Measurements from ENCODE around the gene MCC.

The MCC gene

DNA sequence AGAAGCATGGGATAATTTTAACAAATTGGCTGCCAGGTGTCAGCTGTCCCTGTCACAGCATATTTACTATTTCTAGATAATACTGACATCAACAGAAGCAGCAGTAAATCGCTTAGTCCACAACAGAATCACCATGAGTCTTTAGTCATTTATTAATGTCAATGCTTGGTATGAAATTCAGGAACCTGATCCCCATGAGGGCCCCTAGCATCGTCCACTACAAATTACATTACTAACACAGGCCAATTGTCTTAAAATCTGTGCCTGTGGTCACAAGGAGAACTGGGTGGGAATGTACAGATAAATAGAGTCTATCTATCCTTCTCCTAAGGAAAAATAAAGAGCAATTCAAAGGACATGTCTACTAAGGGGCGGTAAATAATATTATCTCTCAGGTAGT lies 129.6 kb downstream of the MCC start:
- no peak for DNase-seq

GRCh38 chr5:113357696-113358476 lies 130.4 kb downstream of the MCC start:
- DNase-seq, result no peak

DNA sequence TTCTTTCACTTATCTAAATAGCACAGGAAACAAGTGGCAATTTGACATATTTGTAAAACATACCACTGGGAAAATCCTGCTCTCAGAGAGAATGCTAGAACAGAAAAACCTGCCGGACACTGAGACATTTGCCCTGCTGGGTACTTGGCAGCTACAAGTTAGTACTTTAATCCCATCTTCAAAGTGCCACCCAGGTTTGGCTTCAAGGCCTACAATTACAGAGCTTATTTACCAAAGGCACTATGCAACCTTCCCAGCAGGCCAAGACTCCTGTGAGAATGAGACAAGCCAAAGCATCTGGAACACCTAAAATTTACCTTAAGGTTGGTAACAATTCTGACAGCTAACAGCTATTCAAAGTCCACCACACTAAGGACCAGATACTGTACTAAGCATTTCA lies 131.8 kb downstream of the MCC start:
- DNase-seq, result no peak

DNA sequence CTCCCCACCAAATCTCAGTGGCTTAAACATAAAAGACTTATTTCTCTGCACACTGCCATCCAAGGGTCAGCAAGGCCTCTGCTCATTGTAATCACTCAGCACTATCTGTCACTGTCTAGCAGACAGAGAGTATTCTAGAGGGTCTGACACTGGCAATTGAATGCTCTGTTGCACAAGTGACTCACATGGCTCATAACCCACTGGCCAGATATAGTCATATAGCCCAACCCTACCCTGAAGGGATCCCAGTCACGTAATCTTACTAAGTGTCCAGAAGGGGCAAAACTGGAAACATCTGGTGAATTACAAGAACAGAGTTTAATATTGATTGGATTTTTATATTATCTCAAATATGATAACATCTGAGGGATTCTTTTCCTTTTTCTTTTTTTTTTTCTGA lies 134.2 kb downstream of the MCC start:
- no peak for DNase-seq

- DNase-seq, result no peak
These were observed 140.7 kb downstream of the MCC start for GRCh38 chr5:113347572-113347971.

GRCh38 chr5:113344973-113345940 lies 143.0 kb downstream of the MCC start:
- no peak for DNase-seq

GRCh38 chr5:113343343-113343742 lies 144.9 kb downstream of the MCC start:
- DNase-seq, result no peak

- no peak for DNase-seq
These were observed 147.7 kb downstream of the MCC start for GRCh38 chr5:113340537-113340936.

DNA sequence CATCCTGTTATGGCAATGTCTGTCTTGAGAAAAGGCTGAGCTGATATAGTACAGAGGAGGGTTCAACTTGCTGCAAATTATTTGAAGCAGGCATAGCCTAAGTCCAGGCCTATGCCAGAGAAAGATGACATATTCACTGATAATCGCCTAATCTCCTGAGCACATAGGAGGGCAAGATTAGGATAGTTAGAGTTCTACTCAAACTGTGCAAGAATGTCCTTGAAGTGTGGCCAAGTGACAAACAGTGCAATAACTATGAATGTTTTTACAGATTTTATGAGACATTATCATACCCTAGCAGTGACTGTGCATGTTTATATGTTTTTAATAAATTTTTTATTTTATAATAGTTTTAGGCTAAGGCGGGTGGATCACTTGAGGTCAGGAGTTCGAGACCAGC lies 149.6 kb downstream of the MCC start:
- DNase-seq, result no peak

DNA sequence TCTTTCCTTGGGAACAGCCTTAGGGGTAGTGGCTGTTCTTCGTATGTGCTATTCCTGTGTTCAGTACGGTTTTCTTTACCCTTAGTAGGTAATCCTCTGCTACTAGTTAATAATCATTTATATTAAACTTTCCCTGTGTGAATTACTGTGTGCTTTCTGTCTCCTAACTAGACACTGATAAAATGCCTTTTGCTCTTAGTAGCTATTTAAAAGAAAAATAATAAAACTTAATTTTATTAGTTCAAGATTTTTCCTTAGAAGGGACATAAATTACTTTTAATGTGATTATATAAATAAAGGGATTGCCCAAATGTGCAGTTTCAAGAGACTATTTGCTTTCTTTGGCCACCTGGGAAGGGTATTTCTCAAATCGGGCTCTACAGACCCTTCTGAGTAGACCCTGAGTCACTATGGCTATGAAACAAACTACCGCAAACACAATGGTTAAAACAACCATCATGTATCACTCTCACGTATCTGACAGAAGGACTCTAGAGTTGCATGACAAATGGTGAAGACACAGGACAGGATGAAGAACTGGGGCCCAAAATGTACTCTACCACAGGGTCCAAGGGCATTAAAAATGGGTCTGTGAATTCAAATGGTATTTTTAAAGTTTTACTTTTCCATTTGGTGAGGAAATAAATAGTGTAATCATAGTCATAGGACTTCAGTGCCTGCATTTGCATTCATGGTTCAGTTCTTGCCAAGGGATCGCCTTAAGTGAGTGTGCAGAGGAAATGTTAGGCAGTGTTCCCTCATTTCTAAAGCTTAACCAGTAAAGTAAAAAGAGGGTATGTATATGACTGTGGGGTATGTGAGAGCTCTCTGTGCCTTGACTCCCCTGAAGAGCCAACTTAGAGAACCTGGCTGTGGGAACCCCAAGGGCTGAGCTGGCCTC lies 150.5 kb downstream of the MCC start:
- no peak for DNase-seq

- no peak for DNase-seq
These were observed 151.3 kb downstream of the MCC start for GRCh38 chr5:113336975-113337374.

DNA sequence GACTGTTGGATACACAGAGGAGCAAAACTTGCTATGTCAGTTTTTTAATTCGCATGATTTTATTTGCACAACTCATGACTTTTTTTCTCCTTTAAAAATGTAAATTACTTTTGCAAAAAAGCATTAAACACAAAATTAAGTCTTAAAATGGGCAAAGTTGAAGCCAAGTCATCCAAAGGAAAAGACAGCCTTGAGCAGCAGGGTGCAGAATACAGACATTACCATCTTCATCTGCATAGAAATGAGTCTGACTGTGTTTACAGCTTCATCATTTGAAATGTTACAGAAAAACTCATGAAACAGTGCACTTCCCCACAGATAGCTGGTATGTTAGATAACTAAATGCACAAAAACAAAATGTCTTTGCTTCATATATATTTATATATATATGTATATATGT lies 154.8 kb downstream of the MCC start:
- DNase-seq, result no peak

GRCh38 chr5:113331209-113331551 lies 157.1 kb downstream of the MCC start:
- no peak for DNase-seq

GRCh38 chr5:113330533-113331208 lies 157.6 kb downstream of the MCC start:
- no peak for DNase-seq

- no peak for DNase-seq
These were observed 158.3 kb downstream of the MCC start for GRCh38 chr5:113329981-113330380.

DNA sequence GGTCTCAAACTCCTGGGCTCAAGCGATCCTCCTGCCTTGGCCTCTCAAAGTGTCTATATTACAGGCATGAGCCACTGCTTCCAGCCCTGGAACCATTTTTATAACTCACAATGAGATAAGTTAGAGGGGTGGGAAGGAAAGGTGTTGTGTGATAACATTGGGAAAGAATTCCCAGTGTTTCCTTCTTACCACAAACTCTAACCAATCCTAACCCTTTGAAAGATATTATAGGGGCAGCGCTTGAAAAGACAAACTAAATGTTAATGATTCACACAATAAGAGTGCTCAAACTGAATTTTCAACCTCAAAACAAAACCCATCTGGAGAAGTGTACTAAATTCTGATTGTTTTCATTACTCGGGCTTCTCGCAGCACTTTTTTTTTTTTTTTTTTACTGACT lies 163.2 kb downstream of the MCC start:
- DNase-seq, result no peak

DNA sequence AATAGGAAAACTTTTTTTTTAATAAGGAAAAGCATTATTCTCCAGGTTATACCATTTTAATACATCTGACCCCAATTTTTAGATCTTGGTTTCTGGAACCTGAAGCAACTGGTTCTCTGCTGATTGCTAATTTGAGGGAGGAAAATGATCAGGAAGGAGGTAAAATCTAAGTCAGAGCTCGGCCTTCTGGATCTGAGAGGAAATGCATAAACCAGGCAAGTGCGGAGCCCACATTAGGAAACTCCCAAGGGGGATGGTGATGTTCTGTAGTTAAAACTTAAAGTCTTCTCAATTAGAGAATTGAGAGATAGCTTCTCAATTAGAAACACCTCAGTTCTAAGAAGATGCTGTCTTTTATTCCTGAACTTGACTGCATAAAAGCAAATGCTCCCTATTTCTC lies 167.0 kb downstream of the MCC start:
- no peak for DNase-seq

DNA sequence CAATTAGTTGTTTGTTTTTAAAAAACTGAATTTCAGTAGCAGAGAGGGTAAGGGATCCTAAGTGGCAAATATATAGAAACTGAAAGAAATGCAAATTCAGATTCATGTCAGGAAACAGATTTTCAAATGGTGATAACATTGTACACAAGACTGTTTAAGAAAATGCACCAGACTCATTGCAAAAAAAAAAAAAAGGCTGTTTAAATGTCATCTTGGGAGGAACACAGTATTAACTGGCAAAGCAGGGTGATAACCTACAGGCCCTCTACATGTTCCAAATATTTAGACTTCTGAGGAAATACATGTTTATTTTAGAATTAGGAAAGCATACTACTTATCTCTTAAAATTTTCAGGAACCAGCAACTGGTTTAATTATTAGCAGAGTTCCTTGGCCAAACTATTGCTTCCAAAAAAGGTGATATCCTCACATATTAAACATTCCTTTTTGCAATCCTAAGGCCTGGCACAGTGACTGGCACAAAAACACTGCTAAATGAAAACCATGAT lies 167.9 kb downstream of the MCC start:
- no peak for DNase-seq

DNA sequence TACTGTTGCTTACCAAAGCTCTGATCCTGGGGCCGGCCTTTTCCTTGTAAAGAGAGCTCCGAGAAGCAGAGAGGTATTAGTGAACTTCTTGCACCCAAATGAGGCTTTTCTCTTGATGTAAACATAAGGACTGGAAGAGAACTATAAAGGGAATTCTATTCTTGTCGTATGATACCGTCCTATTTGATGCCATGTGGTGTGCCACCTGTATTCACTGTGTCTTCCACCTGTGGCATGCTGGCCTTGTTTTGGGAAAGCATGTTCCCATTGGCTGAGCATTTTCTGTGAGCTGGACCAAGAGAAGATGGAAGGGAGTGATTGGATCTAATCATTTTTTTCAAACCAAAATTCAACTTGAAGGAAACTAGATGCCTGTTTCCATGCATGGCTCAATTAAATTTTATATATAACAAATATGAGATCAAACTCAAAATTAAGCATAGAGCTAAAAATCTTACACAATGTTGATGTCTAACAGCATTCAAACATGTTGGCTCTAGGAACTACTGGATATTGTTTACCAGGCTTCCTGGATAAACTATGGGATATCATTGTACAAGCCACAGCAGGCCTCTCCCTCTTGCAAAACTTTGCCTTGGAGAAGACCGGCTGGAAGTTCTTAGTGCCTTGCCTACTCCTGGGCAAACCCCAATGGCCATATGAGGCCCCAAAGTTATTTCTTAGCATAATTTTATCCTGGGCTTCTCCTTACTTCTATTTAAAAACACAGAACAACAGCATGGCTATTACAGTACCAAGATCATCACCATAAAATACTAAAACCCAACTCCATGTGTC lies 168.8 kb downstream of the MCC start:
- no peak for DNase-seq

DNA sequence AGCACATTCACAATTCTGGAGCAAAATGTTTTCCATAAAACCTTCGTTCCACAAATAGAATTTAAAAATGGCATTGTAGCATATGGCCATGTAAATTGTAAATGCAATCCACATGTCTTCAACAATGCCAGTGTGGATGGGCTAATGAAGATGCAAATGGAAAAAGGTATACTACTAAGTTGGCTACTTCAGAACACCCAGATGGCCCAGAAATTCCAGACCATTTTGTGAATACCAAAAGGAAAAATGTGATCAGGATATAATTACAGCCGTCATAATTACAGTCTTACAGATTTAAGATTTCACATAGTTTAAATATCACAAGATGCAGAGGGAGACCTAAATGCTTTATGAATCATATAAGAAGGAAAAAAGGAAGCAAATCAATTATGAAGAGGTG lies 170.6 kb downstream of the MCC start:
- no peak for DNase-seq

DNA sequence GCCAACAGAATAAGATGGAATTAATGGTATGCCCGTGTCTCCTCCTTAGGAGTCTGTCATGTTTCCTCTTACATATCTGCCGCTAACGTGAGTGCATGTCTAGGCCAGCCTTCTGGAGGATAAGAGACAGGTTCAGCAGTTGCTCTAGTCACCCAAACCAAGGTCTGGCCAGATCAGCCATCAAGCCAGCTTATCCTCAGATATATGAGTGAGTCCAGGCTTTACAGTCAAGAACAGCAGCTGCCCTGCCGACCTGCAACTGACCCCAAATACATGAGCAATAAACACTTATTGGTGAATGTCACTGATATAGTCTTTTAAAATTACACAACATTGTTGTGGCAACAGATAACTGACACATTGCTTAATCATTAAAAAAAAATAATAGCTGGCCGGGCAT lies 177.0 kb downstream of the MCC start:
- no peak for DNase-seq

DNA sequence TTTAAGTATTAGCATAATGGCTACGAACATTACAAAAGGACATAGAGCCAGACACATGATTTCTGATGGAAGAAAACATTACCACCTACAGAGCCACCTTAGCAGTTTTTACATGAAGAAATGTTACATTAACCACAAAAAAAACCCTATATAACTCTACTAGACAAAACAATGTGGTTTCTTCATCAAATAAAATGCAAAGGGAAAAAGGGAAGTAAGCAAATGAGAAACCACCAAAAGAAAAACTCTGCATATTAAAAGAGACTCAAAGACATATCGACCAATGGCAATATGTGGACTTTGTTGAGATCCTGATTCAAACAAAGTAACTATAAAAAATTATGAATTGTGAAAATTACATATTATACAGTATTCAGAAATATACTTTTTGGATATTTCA lies 186.1 kb downstream of the MCC start:
- DNase-seq, result no peak

Data from DMS153 (cell line).